NCI-H2029 (cell line): Measurements from ENCODE around the gene SLMAP.
A peak's percentile ranks its signal among the peaks of the same experiment; 100 is the strongest.

Experiments used
- DNase-seq: peaks from one replicate; lab custom pipeline; 2025; lab: John Stamatoyannopoulos, UW

SLMAP gene

DNA sequence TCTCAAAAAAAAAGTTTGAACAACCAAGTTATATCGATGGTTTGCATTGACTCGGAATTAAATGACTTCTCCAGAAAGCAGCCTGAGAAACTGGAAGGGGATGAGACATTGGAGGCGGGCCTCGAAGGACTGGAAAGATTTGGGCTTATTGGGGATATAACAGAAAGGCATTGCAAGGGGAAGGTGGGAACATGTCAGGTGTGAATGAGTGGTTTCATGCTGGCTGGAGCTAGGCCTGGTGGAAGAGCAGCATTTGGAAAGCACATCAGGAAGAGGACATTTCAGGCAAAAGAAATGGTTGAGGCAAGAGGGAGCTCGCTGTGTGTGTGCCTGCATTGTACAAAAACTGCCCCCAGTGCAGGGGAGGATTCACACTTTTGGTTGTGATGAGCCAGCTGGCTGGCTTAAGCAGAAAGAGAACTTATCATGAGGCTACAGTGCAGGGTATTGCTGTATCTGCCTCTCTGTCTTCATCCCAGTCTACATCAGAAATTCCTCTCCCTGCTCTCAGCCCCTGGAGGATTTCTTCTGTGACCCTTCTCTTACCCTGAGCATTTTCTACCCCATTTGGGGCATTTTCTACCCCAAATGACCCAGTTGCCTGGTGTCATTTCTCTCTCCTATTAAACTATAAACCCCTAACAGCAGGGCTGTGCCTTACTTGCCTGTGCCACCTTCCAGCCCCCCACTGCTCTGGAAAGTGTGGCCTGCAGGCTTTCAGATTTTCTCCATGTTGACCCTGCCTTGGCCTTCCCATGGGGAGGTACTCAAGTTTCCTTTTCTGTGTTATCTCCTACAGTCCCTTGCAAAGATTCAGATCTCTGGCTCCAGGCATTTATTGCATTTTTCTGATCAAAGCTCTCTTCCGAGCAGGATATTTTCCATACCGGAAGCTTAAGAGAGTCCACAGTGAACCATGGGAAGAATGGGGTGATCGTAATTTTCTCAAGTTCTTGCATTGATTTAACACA lies 187.7 kb downstream of the SLMAP start:
- no peak for DNase-seq

DNA sequence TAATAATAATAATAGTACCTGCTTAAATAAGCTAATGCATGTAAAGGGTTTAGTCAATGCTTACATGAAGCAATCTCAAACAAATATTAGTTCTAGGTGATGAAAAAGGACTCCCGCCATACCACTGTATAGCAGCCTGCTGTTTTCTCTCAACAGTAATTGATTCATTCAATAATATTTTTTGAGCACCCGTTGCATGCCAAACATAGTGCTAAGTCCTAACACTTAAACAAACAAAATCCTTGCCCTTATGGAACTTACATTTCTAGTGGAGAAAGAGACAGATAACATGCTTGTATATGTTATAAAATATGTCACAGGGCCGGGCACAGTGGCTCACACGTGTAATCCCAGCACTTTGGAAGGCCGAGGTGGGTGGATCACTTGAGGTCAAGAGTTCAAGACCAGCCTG lies 190.9 kb downstream of the SLMAP start:
- no peak for DNase-seq

DNA sequence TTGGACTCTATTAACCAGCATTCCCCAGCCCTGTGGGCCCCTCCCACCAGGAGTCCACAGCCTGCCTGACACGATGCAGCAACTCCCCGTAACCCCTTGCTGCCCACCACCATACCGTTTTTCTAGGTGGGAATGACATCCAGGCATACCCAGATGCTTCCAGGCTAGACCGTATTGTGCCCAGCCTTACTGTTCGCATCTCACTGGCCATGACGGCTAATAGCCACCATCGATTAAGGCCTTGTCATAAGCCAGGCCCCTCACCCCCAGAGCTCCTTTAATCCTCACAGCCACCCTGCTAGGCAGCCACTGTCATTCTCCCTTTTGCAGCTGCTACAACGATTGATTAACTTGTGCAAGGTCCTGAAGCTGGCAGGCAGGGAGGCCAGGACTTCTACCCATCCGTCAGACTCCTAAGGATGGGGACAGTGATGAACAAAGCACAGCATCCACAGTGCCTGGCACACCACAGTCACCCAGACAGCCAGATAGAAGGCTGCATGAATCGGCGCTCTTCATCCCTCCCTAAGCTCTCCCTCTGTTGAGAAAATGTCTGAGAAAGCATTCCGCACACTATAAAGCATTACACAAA lies 192.1 kb downstream of the SLMAP start:
- no peak for DNase-seq

DNA sequence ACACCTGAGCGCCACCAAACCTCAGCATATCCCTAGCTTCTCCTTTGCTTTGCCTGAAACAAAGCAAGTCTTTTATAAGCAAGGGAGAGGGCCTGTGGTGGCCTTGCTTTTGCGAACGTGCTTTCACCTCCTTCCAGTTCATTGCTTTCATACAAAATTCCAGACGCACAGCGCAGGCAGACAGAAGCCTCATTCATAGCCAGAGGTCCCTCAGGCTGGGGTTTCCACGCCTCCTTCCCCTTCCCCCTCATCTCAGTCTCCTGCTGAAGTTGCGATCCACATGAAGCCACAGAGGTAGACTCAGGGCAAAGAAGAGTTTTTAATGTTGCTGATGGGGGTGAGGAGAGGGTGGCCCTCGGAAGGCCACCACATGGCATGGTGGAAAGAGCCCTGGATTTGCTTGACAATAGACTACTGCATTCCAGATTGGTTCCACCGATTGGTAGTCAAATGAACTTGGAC lies 192.7 kb downstream of the SLMAP start:
- DNase-seq = no peak

DNA sequence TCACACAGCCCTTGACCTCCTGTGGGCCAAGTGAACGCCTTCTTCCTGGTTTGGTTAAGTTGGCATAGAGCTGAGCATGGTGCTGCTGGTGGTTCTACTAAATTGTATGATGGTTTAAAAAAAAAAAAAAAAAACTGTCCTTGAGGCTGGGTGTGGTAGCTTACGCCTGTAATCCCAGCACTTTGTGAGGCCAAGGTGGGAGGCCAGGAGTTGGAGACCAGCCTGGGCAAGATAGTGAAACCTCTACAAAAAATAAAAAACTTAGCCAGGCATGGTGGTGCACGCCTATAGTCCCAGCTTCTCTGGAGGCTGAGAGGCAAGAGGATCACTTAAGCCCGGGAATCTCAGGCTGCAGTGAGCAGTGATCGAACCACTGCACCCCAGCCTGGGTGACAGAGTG lies 193.2 kb downstream of the SLMAP start:
- no peak for DNase-seq

DNA sequence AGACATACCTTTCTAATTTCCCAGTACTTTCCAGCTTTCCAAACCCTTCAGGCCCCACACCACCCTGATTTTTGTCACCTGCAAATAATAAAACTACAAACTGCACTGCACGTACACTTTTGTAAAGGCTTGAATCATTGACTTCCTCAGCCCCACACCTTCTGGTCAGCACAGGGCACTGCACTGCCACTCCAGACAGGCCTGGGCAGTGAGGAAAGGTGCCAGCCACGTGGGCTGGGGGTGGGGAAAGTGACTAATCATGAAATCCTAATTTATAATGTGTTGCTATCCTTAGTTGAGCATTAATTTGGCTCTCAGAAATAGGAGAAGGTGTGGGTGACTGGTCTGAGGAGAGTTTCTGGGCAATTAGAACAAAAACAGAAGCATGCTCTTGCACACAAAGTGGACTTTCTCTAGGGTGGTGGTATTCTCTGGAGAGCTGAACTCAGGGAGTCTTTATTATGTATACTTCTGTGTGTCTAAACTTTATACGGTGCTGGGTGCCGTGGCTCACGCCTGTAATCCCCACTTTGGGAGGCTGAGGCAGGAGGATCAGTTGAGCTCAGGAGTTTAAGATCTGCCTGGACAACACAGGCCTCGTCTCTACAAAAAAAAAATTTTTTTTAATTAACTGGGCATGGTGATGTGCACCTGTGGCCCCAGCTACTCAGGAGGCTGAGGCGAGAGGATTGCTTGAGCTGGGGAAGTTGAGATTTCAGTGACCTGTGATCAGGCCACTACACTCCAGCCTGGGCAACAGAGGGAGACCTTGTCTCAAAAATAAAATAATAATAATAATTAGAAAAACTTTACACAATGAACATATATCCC lies 193.9 kb downstream of the SLMAP start:
- no peak for DNase-seq

DNA sequence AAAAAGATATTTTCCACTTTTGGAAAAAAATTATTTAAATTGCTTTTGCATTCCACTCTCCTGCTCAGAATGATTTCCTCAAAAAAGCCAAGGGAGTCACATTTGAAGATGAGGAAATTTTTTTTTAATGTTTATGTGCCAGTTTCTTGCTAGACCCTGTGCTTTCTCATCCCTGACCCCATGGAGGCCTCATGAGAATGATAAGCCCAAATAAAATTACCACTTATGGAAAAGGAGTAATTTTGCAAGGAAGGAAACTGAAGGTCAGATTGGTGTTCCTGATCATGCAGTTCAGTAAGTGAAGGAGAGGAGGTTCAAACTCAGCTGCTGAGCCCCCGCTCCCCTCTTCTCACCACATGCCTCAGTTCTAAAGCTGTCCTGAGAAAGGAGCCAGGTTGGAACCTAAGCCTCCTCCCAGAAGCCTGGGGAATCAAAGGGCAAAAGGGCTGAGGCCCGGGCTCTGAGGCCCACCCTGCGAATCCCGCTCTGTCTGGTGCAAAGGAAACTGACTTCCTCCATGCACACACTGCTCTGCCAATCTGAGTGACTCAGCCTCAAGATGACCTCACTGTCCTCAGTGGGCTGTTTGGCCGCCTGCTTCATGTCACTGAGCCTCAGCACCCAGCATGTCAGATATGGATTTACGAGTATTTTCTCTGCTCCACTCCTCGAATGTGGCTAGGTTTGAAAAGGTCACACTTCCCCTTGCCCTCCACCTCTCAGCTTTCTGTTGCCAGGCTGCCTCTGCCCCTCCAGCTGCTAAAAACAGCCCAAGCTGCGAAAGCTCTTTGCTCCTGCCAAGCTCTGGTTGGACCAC lies 195.2 kb downstream of the SLMAP start:
- DNase-seq = no peak

DNA sequence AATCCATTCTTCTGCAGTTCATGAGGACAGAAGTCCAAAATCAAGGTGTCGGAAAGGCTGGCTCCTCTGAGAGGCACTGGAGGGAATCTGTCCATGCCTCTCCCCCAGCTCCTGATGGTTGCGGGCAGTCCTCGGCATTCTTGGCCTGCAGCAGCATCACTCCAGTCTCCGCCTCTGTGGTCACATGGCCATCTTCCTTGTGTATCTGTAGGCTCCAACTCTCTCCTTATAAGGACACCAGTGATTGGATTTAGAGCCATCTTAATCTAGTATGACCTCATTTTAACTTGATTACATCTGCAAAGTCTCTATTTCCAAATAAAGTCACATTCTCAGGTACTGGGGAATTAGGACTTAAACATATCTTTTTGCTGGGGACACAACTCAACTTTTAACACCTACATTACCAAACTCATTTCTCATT lies 196.1 kb downstream of the SLMAP start:
- DNase-seq = peak; percentile 11

DNA sequence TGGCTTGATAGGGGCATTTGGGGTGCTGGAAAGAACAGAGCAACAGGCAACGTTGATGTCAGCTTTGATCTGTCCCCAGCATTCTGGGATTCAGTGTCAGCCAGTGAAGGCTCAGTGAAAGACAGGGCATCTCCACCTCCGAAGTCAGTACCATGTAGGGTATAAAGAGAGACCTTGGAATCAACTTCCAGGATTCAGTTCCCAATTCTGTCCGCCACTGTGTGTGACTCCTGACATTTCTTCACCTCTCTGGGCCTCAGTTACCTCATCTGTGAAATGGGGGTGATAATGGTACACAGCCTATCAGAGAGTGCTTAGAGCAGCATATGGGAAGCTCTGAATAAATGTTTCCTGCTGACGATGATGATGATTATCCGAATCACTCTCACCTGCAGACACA lies 196.5 kb downstream of the SLMAP start:
- no peak for DNase-seq

DNA sequence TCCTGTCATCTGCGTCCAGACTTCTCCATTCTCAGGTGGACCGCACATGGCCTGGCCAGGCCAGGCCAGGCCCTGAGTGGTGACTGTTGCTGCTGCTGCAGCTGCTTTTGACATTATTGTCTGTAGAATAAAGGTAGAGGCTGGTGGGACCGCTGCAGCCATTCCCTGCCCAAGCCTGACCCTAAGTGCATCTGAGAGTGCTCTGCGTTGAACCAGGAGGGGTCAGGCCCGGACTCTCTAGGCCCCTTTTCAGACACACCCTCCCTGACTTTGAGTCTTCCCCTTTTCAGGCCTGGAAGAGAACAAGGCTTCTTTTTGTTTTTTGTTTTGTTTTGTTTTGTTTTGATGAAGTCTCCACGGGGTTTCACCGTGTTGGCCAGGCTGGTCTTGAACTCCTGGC lies 197.5 kb downstream of the SLMAP start:
- DNase-seq = no peak

DNA sequence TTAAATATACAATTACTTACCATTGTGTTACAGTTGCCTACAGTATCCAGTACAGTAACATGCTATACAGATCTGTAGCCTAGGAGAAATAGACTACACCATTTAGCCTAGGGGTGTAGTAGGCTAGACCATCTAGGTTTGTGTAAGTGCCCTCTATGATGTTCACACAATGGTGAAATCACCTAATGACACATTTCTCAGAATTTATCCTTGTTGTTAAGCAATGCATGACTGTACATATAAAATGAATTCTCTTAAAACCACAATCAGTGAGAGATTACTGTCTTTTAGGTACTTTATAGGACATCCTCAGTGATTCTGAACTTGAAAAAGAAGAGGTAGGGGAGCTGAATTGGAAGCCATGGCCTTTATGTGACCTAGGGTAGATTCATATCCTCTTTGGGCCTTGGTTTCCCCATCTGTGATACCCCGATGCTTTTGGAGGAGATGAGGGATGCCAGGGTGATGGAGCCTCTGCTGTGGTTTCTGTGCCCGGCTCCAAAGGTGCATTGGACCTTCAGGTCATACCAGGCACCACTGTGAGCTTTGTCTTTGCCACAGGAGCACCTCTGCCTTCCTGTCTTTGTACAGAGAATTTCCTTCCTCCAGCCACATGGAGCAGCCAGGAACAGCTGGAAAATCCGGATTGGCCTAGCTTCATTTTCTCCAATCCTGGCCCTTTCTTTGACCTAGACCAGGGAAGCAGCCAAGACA lies 200.2 kb downstream of the SLMAP start:
- DNase-seq = no peak

DNA sequence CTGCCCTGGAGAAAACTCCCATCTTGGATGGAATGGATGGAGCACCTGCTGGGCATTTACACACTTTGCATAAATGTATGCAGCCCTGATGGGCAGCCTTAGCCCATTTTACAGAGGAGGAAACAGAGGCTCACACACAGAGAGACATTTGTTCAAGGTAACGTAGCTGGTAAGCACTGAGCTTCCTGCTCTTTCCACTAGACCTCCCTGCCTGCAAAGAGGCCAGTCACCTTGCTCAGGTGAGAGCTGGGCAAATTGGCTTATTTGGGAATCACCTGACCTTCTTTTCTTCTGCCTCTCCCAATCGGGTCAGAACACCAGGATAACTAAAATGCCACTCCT lies 200.7 kb downstream of the SLMAP start:
- DNase-seq = no peak

DNA sequence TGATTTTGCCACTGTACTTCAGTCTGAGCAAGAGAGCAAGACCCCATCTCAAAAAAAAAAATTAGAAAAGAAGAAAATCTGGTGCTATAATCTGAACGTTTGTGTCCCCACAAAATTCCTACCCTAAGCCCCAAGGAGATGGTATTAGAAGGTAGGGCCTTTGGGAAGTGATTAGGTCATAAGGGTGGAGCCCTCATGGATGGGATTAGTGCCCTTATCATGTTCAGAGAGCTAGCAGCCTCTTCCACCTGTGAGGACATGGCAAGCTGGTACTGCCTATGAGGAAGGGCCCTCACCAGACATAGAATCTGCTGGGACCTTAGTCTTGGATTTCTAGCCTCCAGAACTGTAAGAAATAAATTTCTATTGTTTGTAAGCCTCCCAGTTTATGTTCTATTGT lies 201.7 kb downstream of the SLMAP start:
- no peak for DNase-seq

DNA sequence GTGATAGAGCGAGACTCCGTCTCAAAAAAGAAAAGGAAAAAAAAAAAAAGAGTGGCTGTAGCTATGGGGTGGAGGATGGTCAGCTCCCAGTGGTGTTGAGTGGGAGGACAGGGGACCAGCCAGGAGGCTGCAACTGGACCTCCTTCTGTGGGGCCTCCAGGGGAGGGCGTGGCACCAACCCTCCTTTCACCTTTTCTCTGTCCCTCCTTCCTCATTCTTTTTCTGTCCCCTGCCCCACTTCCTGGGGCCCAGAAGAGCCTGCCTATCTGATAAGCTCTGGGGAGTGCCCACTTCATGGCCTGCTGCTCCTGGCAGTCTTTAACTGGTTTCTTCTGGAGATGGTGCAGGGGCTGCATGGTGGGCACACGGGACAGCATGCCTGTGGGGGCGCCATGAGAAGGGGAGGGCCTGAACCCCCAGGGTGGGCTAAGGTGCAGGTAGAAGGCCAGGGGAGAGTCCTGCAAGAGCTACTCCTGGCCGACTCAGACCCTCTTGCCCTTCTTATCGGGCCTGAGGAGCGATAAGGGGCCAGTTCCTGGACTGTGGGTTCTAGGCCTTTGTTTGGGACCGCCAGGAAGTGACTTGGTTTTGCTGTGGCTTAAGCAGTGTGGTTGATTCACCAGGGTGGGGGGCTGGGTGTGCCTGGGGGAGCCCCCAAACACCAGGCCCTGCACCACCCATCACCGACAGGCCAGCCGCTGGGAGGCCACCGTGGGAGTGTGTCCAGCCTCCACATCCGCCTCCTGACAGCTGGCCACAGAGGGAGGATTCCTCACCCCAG lies 202.7 kb downstream of the SLMAP start:
- no peak for DNase-seq

DNA sequence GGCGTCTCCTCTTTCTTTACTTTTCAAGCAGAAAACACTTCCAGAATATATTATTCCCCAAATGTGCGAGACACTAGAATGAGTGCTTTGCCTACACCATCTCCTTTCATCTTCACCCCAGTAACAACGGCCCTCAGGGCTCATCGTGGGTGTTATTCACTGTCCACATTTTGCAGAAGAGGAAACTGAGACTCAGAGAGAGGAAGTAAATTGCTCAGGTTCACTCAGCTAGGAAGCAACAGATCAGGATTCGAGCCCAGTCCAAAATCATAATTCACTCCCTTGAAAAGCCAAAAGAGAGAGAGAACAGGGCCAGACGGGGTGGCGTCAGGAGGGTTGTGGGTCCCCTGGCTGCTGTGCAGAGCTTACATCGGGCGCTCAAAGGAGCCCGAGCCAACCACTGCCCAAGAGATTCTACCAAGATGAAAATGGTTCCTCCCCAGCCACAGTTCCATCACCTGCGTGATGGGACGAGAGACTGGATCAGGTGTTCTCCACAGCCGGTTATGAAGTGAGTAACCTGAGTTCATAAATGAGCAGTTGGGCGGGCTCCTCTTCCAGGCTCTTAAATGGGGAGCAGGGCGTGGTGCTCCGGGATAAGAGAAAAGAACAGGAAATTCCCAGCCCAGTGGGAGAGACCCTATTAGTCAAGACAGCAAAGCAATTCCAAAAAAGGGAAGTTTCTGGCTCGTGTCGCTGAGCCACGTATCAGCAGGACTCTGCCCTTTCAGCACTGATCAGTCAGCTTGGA lies 203.5 kb downstream of the SLMAP start:
- DNase-seq = no peak

DNA sequence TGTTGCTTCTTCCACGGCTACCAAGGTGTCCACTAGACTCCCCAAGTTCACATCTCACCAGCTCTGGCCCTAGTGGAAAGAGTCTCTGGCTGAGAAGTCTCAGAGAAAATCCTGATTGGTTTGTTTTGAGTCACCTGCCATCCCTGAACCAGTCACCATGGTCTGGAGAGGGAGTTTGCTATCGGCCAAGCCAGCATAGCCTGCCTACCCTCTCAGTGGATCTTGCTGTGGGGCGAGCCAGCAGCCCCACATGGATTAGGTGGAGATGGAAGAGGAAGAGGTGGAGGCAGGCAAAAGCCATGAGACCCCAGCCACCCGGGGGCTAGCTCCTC lies 204.0 kb downstream of the SLMAP start:
- DNase-seq = no peak

DNA sequence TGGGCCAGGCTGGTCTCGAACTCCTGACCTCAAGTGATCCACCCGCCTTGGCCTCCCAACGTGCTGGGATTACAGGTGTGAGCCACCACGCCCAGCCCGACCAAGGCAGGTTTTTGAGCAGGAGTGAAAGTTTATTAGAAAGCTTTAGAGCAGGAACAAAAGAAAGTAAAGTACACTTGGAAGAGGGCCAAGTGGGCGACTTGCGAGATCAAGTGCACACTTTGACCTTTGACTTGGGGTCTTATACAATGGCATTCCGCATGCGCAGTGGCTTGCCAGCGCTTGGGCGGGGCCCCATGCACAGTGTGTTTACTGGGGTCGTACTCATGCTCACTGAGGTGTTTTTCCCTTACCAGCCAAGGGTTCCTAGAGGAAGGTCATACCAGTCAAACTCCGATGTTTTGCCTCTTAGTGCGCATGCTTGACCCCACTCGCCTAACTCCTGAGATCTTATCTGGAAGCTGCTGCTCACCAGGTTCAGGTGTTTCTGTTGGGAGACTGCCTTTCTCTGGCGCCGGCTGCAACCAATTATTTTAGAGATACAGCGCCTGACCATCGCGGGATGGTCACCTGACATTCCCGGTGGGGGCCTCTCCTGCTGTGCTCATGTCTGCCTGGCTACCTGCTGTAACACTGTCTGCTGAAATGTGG lies 205.2 kb downstream of the SLMAP start:
- no peak for DNase-seq

DNA sequence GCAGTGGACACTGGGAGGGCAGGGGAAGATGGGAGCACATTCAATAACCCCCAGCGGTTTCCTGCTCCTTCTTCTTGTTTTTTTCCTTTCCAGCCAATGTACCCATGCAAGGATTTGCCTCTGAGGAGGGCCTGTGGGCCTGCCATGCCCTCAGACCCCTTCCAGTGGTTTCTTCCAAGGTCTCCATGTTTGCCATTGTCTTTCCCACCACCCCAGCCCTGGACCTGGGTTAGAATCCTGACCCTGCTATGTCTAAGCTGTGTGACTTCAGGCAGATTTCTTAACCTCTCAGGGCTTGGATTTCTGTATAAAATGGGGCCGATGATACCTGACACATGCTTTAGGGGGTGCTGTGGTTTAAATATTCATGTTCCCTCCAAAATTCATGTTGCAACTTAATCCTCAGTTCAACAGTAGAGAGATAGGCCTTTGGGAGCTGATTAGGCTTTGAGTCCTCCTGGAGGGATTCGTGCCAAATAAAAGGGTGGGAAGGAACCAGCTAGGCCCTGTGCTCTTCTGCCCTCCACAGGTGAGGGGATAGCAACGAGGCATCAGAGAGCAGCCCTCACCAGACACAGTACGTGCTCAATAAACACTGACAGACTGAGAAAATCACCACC lies 205.8 kb downstream of the SLMAP start:
- DNase-seq = no peak

DNA sequence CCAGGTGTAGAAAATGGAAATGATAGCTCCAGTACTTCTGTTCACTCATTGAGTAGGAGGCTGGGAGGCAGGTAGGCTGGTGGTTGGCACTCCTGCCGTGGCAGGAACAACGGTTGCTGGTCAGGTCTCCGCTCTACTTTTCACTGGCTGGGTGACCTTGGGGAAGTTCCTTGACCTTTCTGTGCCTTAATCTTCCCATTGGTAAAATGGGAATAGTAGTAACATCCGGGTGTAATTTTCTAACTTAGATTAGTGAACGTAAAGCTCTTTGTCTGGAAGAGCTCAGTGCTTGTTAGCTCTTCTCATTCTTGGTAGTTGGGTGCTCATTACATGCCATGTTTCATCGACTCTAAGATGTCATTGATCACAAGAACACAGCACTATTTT lies 206.3 kb downstream of the SLMAP start:
- no peak for DNase-seq
